ENCODE results near the gene SOX13. TPM values are rescaled to one million over a fixed set of nuclear protein-coding genes. Genes with fewer than 3 reads are reported as not detected.

SOX13 gene
- total and polyA plus RNA-seq, 8 donors: 12.0 to 27.2 (median 17.2) TPM

DNA sequence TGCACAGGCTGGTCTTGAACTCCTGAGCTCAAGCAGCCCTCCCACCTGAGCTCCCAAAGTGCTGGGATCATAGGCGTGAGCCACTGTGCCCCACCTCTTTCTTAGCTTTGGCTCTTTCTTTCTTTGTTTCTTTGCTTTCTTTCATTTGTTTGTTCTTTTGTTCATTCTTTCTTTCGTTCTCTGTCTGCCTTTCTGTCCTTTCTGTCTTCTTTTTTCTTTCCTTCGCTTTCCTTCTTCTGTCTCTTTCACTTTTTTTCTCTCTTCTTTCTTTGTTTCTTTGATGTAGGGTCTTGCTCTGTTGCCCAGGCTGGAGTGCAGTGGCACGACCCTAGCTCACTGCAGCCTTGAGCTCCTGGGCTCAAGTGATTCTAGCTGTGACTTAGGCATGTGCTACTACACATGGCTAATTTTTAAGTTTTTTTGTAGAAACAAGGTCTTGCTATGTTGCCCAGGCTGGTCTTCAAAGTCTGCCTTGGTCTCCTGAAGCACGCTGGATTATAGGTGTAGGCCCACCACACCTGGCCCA lies 18.9 kb downstream of the SOX13 start:
- ATAC-seq (no peak), FAIRE-seq (no peak), DNase-seq (no peak)
- Histone ChIP-seq H3K9me3 (no peaks in the 10 kb centered on the region), H3K36me3 (no peaks in the 10 kb centered on the region), H3K27ac (peak overlapping the region in 1 of 4 donors; percentile 77), H3K27me3 (no peaks in the 10 kb centered on the region), H3K4me1 (peaks cover 14 to 41% (median 25%) of the 10 kb centered on the region in 3 donors), H3K4me3 (no peak overlapping the region)
- 88% methylated on average over 5 of the region's 5 CpGs for WGBS, 2 donors
- TF ChIP-seq, protein P1, sequence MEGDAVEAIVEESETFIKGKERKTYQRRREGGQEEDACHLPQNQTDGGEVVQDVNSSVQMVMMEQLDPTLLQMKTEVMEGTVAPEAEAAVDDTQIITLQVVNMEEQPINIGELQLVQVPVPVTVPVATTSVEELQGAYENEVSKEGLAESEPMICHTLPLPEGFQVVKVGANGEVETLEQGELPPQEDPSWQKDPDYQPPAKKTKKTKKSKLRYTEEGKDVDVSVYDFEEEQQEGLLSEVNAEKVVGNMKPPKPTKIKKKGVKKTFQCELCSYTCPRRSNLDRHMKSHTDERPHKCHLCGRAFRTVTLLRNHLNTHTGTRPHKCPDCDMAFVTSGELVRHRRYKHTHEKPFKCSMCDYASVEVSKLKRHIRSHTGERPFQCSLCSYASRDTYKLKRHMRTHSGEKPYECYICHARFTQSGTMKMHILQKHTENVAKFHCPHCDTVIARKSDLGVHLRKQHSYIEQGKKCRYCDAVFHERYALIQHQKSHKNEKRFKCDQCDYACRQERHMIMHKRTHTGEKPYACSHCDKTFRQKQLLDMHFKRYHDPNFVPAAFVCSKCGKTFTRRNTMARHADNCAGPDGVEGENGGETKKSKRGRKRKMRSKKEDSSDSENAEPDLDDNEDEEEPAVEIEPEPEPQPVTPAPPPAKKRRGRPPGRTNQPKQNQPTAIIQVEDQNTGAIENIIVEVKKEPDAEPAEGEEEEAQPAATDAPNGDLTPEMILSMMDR (IDR thresholded peaks at IDR 0.05): no peak
- intact Hi-C loops (cut with DNase I): no loop called here

DNA sequence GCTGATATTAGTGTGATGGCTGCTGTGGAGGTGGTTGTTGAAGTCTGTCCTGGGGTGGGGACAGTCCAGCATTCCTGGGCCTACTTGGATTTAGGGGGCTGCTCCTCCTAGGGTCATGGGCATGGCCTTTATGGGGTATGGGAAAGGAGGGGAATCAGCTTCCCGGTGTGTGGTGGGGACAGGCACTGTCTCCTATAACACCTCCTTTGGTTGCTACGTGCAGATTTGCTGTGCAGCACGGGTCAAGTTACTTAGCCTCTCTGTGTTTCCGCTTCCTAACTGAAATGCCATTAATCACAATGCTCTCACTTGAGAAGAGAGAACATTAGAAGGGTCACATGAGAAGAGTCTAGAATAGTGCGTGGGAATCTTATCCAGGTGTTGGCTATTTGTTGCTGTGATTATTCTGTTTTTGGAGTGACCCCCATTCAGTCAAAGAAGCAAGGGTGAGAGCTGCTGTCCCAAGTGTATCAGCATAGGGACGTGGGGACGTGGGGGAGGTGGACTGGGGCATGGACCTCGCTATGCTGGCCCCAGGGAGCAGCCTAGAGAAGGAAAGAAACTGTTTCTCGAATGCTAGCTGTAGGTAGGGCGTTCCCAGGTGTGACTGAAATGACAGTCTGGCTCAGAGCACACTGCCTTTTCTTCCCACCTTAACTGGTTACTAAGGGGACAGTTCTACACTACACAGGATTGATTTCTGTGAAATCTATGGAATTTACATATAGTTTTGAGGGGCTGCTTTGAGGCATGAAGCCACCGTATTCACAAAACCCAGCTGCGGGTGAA lies 19.9 kb downstream of the SOX13 start:
- DNase-seq: no peak
- no peaks in the 10 kb centered on the region for H3K9me3 ChIP-seq
- intact Hi-C loops (cut with DNase I): no loop called here
- no peak for FAIRE-seq
- peaks cover 14 to 33% (median 16%) of the 10 kb centered on the region in 3 donors for H3K4me1 ChIP-seq
- H3K27me3 ChIP-seq: no peaks in the 10 kb centered on the region
- H3K4me3 ChIP-seq: no peak overlapping the region
- ATAC-seq: peak; percentile 57 to 76 (median 72)
- no peaks in the 10 kb centered on the region for H3K36me3 ChIP-seq
- WGBS, 2 donors: 18 to 24% methylated on average over 12 of the region's 12 CpGs
- TF ChIP-seq, protein P1 (IDR thresholded peaks at IDR 0.05): no peak
- peak overlapping the region; percentile 51 to 79 (median 66) for H3K27ac ChIP-seq

DNA sequence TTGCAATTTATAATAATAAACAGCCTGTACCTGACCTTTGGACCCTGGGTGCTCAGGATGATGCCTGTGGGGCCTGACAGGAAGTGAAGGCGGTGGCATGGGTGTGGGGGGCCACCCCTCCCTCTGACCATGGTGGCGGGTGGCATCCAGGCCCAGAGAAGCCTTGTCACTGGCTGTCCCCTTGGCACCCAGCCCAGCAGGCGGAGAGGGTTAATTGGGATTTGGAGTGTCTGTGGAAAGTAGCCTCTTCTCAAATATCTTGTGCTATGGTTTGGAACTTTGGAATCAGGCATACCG lies 20.5 kb downstream of the SOX13 start:
- H3K36me3 ChIP-seq: no peaks in the 10 kb centered on the region
- peak overlapping the region; percentile 51 to 79 (median 66) for H3K27ac ChIP-seq
- 27 to 30% methylated on average over 4 of the region's 4 CpGs for WGBS, 2 donors
- no peaks in the 10 kb centered on the region for H3K27me3 ChIP-seq
- no peak for FAIRE-seq
- no peaks in the 10 kb centered on the region for H3K9me3 ChIP-seq
- peak in 5 of 6 donors; percentile 60 to 77 (median 71) for DNase-seq
- peak; percentile 84 to 90 (median 88) for ATAC-seq
- intact Hi-C loops (cut with DNase I): no loop called here
- no peak overlapping the region for H3K4me3 ChIP-seq
- TF ChIP-seq, protein P1 (IDR thresholded peaks at IDR 0.05): no peak
- peaks cover 14 to 27% (median 14%) of the 10 kb centered on the region in 3 donors for H3K4me1 ChIP-seq

DNA sequence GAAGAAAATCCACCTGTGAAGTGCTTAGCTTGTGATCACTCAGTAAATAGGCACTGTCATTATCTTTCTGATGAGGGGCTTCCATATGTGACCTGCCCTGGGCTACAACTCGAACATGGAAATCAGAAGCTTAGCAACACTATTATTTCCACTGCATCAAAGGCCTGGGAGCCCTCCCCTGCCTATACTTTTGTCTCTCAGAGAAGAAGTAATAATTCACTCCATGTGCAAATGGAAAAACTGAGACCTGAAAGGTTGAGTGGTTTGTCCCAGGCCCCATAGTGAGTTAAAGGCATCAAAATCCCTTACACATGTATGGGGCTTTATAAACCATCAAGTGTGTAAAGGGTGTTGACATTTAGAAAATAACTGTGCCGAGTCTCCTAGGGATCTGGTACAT lies 20.9 kb downstream of the SOX13 start:
- TF ChIP-seq, protein P1 (IDR thresholded peaks at IDR 0.05): no peak
- Histone ChIP-seq H3K4me1 (peaks cover 14 to 24% (median 14%) of the 10 kb centered on the region in 3 donors), H3K9me3 (no peaks in the 10 kb centered on the region), H3K36me3 (no peaks in the 10 kb centered on the region), H3K4me3 (no peak overlapping the region), H3K27ac (peak overlapping the region; percentile 51 to 79 (median 66)), H3K27me3 (no peaks in the 10 kb centered on the region)
- no peak for DNase-seq
- ATAC-seq: no peak
- no peak for FAIRE-seq
- intact Hi-C loops (cut with DNase I): no loop called here
- WGBS, 2 donors: 69 to 79% methylated on average over 2 of the region's 2 CpGs

DNA sequence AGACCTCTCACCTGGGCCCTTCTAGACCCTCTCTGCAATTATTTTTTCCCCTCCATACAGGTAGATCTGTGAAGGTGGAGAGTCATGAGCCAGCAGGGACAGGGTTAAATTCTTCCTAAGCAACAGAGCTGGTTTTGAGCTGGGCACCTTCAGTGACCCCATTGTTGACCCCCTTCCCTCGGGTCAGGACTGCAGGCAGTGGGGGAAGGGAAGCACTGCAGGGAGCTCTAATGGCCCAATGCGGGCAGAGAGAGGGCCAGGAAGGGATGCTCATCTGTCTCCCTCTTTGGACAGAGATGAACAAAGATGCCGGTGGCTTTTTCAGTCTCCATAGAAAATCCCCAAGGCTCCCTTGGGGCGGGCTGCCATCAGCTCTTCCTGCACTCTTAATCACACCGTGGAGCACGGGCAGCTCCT lies 21.4 kb downstream of the SOX13 start:
- TF ChIP-seq, protein P1 (IDR thresholded peaks at IDR 0.05): no peak
- DNase-seq (no peak), ATAC-seq (no peak), FAIRE-seq (no peak)
- no peaks in the 10 kb centered on the region for H3K9me3 ChIP-seq
- H3K4me3 ChIP-seq: no peak overlapping the region
- intact Hi-C loops (cut with DNase I): no loop called here
- H3K4me1 ChIP-seq: peaks cover 14 to 21% (median 14%) of the 10 kb centered on the region in 3 donors
- no peaks in the 10 kb centered on the region for H3K27me3 ChIP-seq
- H3K36me3 ChIP-seq: no peaks in the 10 kb centered on the region
- 58 to 63% methylated on average over 6 of the region's 6 CpGs for WGBS, 2 donors
- H3K27ac ChIP-seq: peak overlapping the region in 1 of 4 donors; percentile 77

Data from pancreas (tissue), 10 donors.